ENCODE results near the gene WIPF1. TPM values are rescaled to one million over a fixed set of nuclear protein-coding genes. Genes with fewer than 3 reads are reported as not detected.

Gene WIPF1
- total and polyA plus RNA-seq, 2 experiments from 2014 or later = 20.1 to 32.7 TPM

- Histone ChIP-seq H3K9me3 (ENCODE audit: low read depth) (no peaks in the 10 kb centered on the region), H3K79me2 (no peaks in the 10 kb centered on the region), H3K4me1 (ENCODE audit: insufficient read depth) (no peaks in the 10 kb centered on the region), H3K27me3 (no peaks in the 10 kb centered on the region), H3K9me2 (replicated peaks; ENCODE audit: insufficient read depth) (no peaks in the 10 kb centered on the region), H3K4me3 (no peak overlapping the region), H3K36me3 (replicated peaks; ENCODE audit: insufficient read depth, low read depth) (no peaks in the 10 kb centered on the region), H3K27ac (no peak overlapping the region), H2AFZ (no peak overlapping the region), H4K20me1 (ENCODE audit: insufficient read depth, poor library complexity, severe bottlenecking) (no peaks in the 10 kb centered on the region), H3K4me2 (no peak overlapping the region)
- TF ChIP-seq EZH2 (IDR thresholded peaks at IDR 0.05; ENCODE audit: borderline replicate concordance) (no peak), EZH2phosphoT487 (IDR thresholded peaks at IDR 0.05; ENCODE audit: low read depth, severe bottlenecking, unreplicated experiment) (no peak)
- TF ChIP-seq, protein P1, sequence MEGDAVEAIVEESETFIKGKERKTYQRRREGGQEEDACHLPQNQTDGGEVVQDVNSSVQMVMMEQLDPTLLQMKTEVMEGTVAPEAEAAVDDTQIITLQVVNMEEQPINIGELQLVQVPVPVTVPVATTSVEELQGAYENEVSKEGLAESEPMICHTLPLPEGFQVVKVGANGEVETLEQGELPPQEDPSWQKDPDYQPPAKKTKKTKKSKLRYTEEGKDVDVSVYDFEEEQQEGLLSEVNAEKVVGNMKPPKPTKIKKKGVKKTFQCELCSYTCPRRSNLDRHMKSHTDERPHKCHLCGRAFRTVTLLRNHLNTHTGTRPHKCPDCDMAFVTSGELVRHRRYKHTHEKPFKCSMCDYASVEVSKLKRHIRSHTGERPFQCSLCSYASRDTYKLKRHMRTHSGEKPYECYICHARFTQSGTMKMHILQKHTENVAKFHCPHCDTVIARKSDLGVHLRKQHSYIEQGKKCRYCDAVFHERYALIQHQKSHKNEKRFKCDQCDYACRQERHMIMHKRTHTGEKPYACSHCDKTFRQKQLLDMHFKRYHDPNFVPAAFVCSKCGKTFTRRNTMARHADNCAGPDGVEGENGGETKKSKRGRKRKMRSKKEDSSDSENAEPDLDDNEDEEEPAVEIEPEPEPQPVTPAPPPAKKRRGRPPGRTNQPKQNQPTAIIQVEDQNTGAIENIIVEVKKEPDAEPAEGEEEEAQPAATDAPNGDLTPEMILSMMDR (IDR thresholded peaks at IDR 0.05; ENCODE audit: poor library complexity) = no peak
- 95% methylated on average over 16 of the region's 16 CpGs for WGBS (ENCODE audit: low lambda C conversion rate, missing lambda C conversion rate)
- no peak for DNase-seq (ENCODE audit: low spot score)
These were observed 22.4 kb downstream of the WIPF1 start for GRCh38 chr2:174575124-174575776.

- no peak overlapping the region for H3K4me3 ChIP-seq
- no peaks in the 10 kb centered on the region for H3K36me3 ChIP-seq (replicated peaks; ENCODE audit: insufficient read depth, low read depth)
- H3K27me3 ChIP-seq = no peaks in the 10 kb centered on the region
- 60% methylated on average over 2 of the region's 2 CpGs for WGBS (ENCODE audit: low lambda C conversion rate, missing lambda C conversion rate)
- no peaks in the 10 kb centered on the region for H3K9me3 ChIP-seq (ENCODE audit: low read depth)
- H3K27ac ChIP-seq = no peak overlapping the region
- no peaks in the 10 kb centered on the region for H3K4me1 ChIP-seq (ENCODE audit: insufficient read depth)
- H3K79me2 ChIP-seq = no peaks in the 10 kb centered on the region
- H3K4me2 ChIP-seq = no peak overlapping the region
- no peaks in the 10 kb centered on the region for H3K9me2 ChIP-seq (replicated peaks; ENCODE audit: insufficient read depth)
- H2AFZ ChIP-seq = no peak overlapping the region
- DNase-seq (ENCODE audit: low spot score) = no peak
- no peaks in the 10 kb centered on the region for H4K20me1 ChIP-seq (ENCODE audit: insufficient read depth, poor library complexity, severe bottlenecking)
- TF ChIP-seq, protein P1 (IDR thresholded peaks at IDR 0.05; ENCODE audit: poor library complexity) = no peak
- TF ChIP-seq EZH2 (IDR thresholded peaks at IDR 0.05; ENCODE audit: borderline replicate concordance) (no peak), EZH2phosphoT487 (IDR thresholded peaks at IDR 0.05; ENCODE audit: low read depth, severe bottlenecking, unreplicated experiment) (no peak)
These were observed 22.9 kb downstream of the WIPF1 start for GRCh38 chr2:174574657-174575056.

GRCh38 chr2:174573621-174574081 is 24.0 kb downstream of the WIPF1 start:
- TF ChIP-seq EZH2phosphoT487 (IDR thresholded peaks at IDR 0.05; ENCODE audit: low read depth, severe bottlenecking, unreplicated experiment) (no peak), EZH2 (IDR thresholded peaks at IDR 0.05; ENCODE audit: borderline replicate concordance) (no peak)
- TF ChIP-seq, protein P1 (IDR thresholded peaks at IDR 0.05; ENCODE audit: poor library complexity) = no peak
- Histone ChIP-seq H3K79me2 (no peaks in the 10 kb centered on the region), H3K4me3 (no peak overlapping the region), H3K4me2 (no peak overlapping the region), H3K9me2 (replicated peaks; ENCODE audit: insufficient read depth) (no peaks in the 10 kb centered on the region), H3K27me3 (no peaks in the 10 kb centered on the region), H3K9me3 (ENCODE audit: low read depth) (no peaks in the 10 kb centered on the region), H4K20me1 (ENCODE audit: insufficient read depth, poor library complexity, severe bottlenecking) (no peaks in the 10 kb centered on the region), H2AFZ (no peak overlapping the region), H3K36me3 (replicated peaks; ENCODE audit: insufficient read depth, low read depth) (no peaks in the 10 kb centered on the region), H3K4me1 (ENCODE audit: insufficient read depth) (no peaks in the 10 kb centered on the region), H3K27ac (no peak overlapping the region)
- no peak for DNase-seq (ENCODE audit: low spot score)
- 91% methylated on average over 6 of the region's 6 CpGs for WGBS (ENCODE audit: low lambda C conversion rate, missing lambda C conversion rate)

Data from hepatocyte (in vitro differentiated cells).